Skeletal muscle satellite cell (primary cell): ENCODE results near the gene SHLD3. TPM values are rescaled to one million over a fixed set of nuclear protein-coding genes. Genes with fewer than 3 reads are reported as not detected.

ENCODE experiments used
- small RNA-seq: library from RNA; depleted of rRNA; stranded (forward); fragments of <200 nt; gene quantifications from one replicate; pipeline ENCODE3, GENCODE V24; 2012

Gene SHLD3

Small RNA genes lying within 50 kb of the gene (small RNA-seq; reads per million reads assigned to genes)
- not detected for gene RNU6-540P
